EH (cell line): ENCODE results near the gene UBN1.

Experiments
- DNase-seq: peaks from one replicate; pipeline ENCODE4 v3.0.0-alpha.2; 2015; ENCODE audit warnings: low read depth

The UBN1 gene

GRCh38 chr16:4904108-4904941 is 57.0 kb downstream of the UBN1 start:
- DNase-seq = no peak

GRCh38 chr16:4904942-4905615 is 57.8 kb downstream of the UBN1 start:
- DNase-seq = no peak

- DNase-seq = no peak
Measured at GRCh38 chr16:4908854-4909401, 61.6 kb downstream of the UBN1 start.

- no peak for DNase-seq
Measured at GRCh38 chr16:4909825-4910224, 62.5 kb downstream of the UBN1 start.

- DNase-seq = no peak
Measured at GRCh38 chr16:4910828-4911227, 63.5 kb downstream of the UBN1 start.

GRCh38 chr16:4911970-4912386 is 64.7 kb downstream of the UBN1 start:
- peak; percentile 60 for DNase-seq

- no peak for DNase-seq
Measured at GRCh38 chr16:4913130-4913773, 66.0 kb downstream of the UBN1 start.

GRCh38 chr16:4913774-4914525 is 66.7 kb downstream of the UBN1 start:
- DNase-seq = no peak

GRCh38 chr16:4914528-4915225 is 67.4 kb downstream of the UBN1 start:
- DNase-seq = no peak

GRCh38 chr16:4915226-4915761 is 68.0 kb downstream of the UBN1 start:
- DNase-seq = peak; percentile 78

GRCh38 chr16:4917117-4917516 is 69.8 kb downstream of the UBN1 start:
- DNase-seq = peak; percentile 59

- no peak for DNase-seq
Measured at GRCh38 chr16:4918781-4919251, 71.5 kb downstream of the UBN1 start.

- DNase-seq = no peak
Measured at GRCh38 chr16:4920826-4921225, 73.5 kb downstream of the UBN1 start.

DNA sequence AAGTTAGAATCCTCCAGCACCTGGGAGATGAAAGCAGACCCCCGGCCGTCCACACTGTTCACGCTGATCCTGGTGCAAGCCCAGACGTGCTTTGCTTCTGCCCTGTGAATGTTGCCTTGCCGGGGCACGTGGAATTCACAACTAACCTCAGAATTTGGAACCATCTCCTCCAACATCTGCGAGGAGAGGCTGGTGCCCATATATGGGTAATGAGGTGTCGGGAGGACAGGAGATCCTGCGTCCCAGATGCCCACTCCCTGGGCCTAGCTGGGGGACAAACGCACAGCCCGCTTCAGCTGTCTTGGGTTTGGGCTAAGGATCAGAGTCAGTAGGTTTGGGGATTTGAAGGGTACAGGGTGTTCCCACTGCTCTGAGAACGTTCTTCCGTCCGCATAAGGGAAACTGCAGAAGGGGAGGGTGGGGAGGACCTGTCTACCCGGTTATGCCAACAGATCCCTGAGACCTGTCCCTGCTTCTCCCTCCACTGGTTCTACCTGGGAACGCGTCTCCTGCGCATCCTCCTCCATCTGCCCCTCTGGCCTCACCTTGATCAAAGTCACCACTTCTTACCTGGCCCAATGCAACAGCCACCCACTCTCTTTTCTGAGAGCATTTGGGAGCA is 75.6 kb downstream of the UBN1 start:
- DNase-seq = no peak

DNA sequence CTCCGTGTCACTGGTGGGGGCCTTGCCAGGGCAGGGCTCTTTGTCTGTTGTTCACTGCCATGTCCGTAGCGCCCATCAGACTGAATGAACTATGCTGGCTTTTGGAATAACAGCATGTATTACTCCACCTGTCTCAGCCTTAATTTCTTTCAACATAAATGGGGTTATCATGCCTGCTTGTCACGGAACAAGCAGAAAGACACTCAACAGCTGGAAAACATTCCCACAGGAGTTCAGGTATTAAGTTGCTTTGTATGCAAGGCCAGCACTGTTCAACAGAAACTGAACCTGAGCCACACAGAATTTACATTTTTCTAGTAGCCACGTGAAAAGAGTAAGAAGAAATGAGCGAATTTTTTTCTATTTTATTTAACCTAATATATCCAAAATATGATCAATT is 76.6 kb downstream of the UBN1 start:
- DNase-seq = no peak

- no peak for DNase-seq
Measured at GRCh38 chr16:4924593-4925292, 77.5 kb downstream of the UBN1 start.

- DNase-seq = no peak
Measured at GRCh38 chr16:4925293-4925607, 78.0 kb downstream of the UBN1 start.

- no peak for DNase-seq
Measured at GRCh38 chr16:4925791-4926190, 78.5 kb downstream of the UBN1 start.

GRCh38 chr16:4926928-4927327 is 79.6 kb downstream of the UBN1 start:
- no peak for DNase-seq

DNA sequence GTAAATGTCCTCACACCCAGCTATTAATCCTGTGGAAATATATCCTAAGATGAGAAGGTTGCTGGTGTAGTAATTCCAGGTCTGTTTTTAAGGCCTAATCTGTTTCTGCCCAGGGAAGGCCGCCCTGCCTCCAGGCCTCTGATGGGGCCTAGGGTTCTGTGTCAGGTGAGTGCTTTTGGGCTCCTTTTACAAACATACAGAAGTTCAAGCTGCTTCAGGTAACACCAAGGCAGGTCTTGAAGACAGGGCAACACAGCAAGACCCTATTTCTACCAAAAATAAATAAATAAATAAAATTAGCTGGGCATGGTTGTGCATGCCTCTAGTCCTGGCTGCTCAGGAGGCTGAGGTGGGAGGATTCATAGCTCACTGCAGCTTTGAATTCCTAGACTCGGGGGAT is 80.4 kb downstream of the UBN1 start:
- DNase-seq = no peak
